Stimulated activated CD8-positive, alpha-beta memory T cell treated with anti-CD3 and anti-CD28 coated beads, Interleukin-12 subunit alpha, Interleukin-12 subunit beta, amount 100 ng/mL, for 24 hours (primary cell): Measurements from ENCODE around the gene HES4.
A peak's percentile ranks its signal among the peaks of the same experiment; 100 is the strongest.
"Not testable (repeated sequence)": the region's sequence is repeated elsewhere in the genome, so short reads cannot be mapped to it uniquely, and the experiment has no call there.

Experiments
- DNase-seq: peaks from one replicate; pipeline ENCODE4 v3.0.0-alpha.2; 2020; ENCODE audit errors: extremely low read depth

HES4 gene

DNA sequence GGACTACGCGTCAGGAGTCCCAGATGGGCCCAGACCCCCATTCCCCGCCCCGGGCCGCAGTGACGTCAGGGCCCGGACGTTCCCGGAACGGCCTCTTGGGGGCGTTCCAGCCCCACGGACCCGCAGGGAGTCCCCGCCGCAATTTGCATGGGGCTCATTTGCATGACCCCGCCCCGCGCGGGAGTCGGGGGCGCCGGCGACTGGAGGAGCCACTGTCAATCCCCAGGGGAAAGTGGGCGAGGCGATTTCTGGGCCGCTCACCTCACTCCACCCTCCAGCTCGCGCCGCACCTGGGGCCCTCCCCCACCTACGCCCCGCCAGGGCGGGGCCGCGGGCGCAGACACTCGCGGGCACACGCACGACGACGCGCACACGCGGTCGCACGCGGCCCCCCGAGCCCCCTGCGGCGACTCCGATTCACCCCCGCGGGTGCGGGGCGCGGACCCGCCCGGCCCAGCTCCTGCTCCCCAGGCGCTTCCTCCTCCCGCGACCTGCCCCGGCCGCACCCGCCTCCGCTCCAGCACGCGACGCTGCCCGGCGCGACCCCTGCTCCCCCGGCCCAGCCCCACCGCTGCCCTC lies 33.2 kb upstream of the HES4 start:
- peak; percentile 69 for DNase-seq

DNA sequence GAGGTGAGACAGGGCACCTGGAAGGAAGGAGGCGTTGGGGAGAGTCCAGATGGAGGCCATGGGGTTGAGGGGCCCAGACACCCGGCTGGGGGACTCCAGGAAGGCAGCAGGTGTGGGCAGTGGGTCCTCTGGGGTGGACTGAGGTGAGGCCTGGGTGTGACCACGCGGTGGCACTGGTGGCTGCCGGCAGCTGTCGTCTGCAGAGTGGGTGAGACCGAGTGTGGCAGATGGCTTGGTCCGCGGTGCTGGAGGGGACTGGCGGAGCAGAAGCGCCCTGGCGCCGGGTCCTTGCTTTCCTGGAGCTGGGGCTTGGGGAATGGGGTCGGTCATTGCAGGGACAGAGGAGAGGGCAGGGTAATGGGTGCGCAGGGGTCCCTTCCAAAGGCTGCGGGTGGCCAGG lies 32.5 kb upstream of the HES4 start:
- DNase-seq: no peak

- DNase-seq: no peak
Measured at GRCh38 chr1:1031659-1032235, 31.9 kb upstream of the HES4 start.

- DNase-seq: not testable (repeated sequence)
Measured at GRCh38 chr1:1030867-1031658, 31.2 kb upstream of the HES4 start.

GRCh38 chr1:1027791-1028190 lies 27.9 kb upstream of the HES4 start:
- DNase-seq: no peak

DNA sequence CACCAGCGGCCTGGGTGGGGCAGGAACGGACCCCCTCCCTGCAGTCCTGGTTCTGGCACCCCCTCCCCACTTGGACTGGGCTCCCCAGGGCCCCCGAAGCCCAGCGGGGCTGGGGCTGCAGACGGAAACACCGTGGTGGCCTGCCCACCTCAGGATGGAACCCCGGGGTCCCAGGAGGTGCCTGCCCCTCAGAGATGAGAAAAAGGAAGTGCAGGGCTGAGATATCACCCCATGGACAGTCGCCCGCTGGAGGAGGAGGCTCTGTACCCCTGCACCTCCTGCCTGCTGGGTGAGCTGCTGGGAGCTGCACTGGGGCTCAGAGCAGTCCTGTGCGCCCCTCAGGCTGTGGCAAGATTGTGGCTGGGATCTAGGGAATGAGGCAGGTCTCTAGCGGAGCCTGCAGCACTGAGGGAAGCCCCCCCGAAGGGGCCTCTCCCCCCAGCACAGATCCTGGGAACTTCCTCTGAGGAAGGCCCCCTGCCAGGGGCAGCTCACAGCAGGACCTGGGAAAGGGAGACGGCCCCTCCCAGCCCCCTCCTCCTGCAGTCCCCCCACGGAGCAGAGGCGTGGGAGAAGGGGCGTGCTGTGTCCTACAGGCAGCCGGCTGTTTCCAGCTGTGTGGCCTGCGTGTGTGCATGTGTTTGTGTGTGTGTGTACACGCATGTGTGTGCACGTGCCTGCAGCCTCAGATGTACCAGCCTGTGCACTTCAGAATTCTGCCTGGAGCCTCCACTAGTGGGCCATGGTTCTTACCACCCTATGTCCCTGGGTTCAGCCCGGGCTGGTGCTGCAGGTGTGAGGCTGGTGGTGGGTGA lies 26.9 kb upstream of the HES4 start:
- no peak for DNase-seq

- DNase-seq: no peak
Measured at GRCh38 chr1:1025730-1026129, 25.8 kb upstream of the HES4 start.

DNA sequence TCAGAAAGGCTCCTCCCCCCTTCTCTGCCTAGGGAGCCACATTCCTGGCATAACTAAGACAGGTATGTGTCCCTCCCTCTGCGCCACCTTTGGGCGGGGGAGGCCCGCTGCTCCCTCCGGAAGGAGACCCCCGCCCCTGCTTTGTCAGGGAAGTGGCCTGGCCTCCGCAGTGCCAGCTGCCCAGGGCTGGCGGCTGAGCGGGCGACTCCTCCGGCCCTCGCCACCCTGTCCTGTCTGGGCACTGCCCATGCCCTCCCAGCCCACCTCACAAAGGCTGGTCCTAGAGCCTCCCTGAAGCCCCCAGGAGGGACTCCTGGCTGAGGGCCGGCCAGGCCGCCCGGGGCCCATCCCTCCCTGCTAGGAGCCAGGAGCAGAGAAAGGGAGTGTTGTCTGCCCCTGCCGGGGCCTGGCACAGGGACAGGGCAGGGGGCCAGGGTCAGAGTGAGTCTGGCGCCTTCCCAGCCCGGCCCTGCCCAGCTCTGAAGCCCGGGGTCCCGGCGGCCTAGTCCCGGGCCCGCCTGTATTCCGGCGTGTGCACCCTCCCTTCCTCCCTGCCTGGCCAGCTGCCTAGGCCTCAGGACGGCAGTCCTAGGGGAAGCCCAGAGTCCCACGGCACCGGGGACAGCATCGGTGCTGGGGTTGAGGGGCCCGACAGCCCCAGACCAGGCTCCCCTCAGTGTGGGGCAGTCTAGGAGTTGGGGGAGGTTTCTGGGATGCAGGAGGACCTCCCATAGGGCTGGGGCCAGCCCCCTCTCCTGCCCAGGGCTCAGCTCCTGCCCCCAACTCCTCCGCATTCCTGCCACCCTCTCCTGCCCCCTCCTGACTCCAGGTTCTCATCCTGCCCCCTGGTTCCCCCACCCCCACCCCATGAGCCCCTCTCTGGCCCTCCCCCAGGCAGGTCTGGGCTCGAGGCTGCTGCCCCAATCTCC lies 25.1 kb upstream of the HES4 start:
- no peak for DNase-seq

DNA sequence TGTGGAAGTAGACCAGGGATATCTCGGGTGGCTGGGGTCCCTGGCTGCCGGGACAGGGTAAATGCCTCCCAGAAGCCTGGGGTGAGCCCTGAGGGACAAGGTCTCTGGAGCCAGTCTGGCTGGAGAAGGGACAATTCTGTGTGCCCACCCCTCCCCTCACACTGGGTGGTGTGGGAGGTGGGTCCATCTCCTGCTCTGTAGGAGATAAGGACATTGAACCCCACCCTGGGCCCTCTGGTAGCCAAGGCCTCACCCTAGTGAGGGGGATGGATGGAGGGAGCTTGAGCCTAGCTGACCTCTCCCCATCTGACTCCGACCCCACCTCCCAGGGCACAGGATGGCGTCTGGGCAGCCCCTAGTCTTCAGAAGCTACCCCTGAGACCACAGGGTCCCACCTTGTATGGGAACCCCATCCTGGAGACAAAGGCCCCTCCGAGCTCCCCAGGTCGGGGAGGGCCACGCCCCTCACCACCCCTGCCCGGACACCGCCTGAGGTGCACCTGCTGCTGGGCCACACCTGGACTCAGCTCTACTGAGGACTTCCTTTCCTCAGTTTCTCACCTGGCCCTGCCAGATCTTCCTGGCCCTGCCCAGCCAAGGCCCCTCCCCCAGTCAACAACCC lies 24.4 kb upstream of the HES4 start:
- no peak for DNase-seq

- no peak for DNase-seq
Measured at GRCh38 chr1:1023700-1024099, 23.8 kb upstream of the HES4 start.

GRCh38 chr1:1022302-1023009 lies 22.6 kb upstream of the HES4 start:
- no peak for DNase-seq

DNA sequence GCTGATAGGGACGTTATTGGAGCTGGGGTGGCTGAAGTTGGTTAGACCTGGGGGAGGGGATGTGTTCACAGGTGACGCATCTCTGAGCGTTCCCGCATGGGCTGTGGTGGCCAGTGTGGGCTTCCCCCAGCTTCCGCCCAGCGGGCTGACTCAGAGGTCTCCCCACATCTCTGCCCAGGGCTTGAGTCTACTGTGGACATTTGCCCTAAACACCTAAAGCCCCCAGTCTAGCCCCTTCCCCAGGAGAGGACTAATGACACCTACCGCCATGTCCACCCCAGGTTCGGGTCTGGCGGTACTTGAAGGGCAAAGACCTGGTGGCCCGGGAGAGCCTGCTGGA lies 22.0 kb upstream of the HES4 start:
- no peak for DNase-seq

DNA sequence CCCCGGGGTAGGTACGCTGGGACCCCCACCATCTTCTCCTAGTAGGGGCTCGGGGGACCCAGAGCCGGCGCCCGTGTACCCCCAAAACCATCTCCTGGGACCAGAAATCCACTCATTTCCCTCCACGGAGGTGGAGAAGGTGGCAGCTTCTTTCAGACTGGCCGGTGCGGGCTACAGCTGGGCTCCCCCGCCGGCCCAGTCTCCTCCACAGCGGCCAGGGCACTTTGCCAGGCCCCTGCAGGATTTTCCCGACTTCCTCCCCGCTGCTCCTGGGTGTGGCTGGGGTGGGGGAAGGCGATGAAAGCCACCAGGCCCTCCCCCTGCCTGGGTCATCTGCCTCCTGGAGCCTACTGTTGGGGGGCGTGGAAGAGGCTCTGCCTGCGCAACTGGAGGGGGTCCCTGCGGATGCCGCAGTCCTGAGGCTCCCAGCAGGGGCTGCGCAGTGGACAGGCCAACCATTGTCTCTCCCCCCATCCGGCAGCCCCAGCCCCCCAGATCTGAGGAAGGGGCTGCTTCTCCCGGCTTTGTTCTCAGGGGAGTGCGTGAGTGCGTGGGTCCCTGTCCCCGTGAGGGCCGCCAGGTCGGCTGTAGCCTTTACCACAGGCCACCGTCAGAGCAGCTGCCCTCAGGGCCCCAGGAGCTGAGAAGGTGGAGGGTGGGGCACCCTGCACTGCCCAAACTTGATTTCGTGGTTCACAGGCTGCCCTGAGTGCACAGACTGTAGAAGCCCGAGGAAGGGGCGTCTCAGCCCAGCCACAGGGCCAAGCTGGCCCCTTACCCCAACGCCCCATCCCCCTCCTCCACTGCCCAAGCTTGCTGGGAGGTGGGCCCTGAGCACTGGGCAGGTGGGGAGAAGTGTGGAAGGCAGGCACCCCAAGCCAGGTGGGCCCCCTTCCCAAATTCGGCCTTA lies 21.4 kb upstream of the HES4 start:
- DNase-seq: no peak

DNA sequence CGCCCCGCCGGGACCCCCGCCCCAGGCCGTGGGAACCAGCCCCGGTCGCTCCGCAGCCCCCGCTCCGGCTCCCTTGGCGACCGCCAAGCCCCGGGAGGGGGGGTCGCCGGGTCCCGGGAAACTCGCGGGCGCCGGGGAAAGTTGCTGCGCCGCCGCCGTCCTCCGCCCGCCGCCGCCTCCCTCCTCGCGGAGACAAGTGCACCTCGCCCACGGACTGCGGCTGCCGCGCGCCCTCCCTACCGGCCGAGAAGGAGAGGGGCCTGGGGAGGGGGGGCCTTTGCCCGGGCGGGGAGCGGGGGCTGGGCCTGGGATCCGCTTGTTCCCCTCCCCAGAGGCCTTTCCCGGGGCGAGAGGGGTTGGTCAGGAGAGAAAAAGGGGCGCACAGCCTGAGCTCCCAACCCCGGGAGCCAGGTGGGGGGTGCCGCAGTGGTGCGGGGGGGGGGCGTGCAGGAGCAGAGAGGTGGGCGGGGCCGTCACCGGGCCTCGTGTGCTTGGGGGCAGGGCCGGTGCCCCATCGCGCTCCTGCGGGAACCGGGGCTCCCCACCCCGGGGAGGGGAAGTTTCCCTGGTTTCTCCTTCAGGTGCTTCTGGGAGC lies 20.6 kb upstream of the HES4 start:
- no peak for DNase-seq

DNA sequence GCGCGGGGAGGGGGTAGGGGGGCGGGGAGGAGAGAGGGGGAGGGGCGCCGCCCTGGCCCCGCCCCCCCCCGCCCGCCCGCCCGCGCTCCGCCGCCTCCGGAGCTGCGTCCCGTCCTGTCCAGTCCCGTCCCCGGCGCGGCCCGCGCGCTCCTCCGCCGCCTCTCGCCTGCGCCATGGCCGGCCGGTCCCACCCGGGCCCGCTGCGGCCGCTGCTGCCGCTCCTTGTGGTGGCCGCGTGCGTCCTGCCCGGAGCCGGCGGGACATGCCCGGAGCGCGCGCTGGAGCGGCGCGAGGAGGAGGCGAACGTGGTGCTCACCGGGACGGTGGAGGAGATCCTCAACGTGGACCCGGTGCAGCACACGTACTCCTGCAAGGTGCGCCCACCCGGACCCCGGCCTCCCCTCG lies 20.1 kb upstream of the HES4 start, which contains the start of gene AGRN:
Gene AGRN (plus strand): TSS at position 121 of the 405 bp plus-strand sequence. CDS start 53 bp downstream, at position 174.
- no peak for DNase-seq

DNA sequence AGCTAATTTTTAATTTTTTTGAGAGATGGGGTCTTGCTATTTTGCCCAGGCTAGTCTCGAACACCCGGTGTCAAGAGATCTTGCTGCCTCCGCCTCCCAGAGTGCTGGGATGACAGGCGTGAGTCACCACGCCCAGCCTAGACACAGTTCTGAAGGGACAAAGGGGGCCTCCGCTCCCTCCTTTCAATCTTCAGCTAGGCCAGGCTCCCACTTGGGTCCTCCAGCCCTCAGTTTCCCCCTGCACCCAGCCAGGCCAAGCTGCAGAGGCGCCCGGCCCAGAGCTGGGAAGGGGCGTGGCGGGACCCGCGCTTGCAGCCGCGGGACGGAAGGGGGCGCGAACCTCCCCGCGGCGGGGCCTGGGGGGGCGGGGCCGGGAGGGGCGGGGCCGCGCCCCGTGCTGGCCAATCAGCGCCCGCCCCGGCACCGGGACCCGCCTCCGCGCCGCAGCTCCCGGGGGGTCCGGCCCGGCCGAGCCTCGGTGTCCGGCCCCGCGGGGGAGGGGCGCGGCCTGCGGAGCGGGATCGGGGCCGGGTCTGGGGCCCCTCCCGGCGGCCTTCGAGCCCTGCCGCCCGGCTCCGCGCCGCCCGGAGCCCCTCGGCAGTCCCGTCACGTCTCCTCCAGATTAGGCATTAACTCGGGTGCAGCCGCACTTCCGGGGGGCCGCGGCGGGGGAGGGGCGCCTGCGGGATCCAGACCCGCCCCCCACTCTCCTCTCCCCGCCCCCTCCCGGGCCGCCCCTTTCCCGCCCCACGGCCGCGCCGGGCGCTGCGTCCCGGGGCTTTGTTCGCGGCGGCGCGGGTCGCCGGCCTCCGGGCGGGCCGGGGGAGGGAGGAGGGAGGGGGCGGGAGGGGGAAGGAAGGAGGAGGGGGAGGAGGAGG lies 19.5 kb upstream of the HES4 start:
- peak; percentile 51 for DNase-seq

DNA sequence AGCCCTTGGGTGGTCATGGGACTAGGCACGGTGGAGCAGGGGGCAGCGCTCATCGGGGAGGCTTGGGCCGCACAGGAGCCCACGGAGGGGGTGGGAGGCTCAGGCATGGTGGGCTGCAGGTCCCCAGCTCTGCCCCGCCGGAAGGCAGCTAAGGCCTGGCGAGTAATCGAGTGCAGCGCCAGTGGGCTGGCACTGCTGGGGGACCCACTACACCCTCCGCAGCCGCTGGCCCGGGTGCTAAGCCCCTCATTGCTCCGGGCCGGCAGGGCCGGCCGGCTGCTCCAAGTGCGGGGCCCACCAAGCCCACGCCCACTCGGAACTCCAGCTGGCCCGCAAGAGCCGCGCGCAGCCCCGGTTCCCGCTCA lies 18.4 kb upstream of the HES4 start:
- not testable (repeated sequence) for DNase-seq
